A673 (cell line): ENCODE results near the gene LCA5L. TPM values are rescaled to one million over a fixed set of nuclear protein-coding genes. Genes with fewer than 3 reads are reported as not detected.

Source experiments
- BruUV-seq: library from RNA; stranded (reverse); fragments of 400-500 nt; replicated peaks from 2 replicates; lab custom pipeline; 2021; lab: Mats Ljungman, UMichigan
- CTCF ChIA-PET: fragments of 300-600 bp; sonication (Branson Sonifier 250); formaldehyde crosslinking; loops from one replicate; lab custom pipeline; 2022; ENCODE audit warnings: antibody characterized with exemption; lab: Charles Lee
- POLR2A ChIA-PET: fragments of 300-600 bp; sonication (Branson Sonifier 250); formaldehyde crosslinking; loops from one replicate; lab custom pipeline; 2022; ENCODE audit warnings: antibody characterized with exemption; ENCODE audit not compliant: low non-redundant PET; lab: Charles Lee
- DNase-seq: peaks from one replicate; pipeline ENCODE4 v3.0.0-alpha.2; 2015; ENCODE audit warnings: low spot score
- H3K27ac ChIP-seq: fragments of 200-600 bp; sonication (generic); 2 replicates; pipeline ENCODE4 v1.5.1; 2016; ENCODE audit warnings: mixed run types, low read depth, mild to moderate bottlenecking, mixed read lengths, antibody characterized with exemption, low read length; ENCODE audit not compliant: poor library complexity, severe bottlenecking
- H3K27me3 ChIP-seq: fragments of 200-600 bp; sonication (generic); replicated peaks from 2 replicates; pipeline ENCODE4 v1.6.1; 2017; ENCODE audit warnings: mixed run types, low read depth, mild to moderate bottlenecking, mixed read lengths, antibody characterized with exemption, low read length; ENCODE audit not compliant: insufficient read depth, poor library complexity
- H3K36me3 ChIP-seq: fragments of 200-600 bp; sonication (generic); 2 replicates; pipeline ENCODE4 v1.6.1; 2016; ENCODE audit warnings: mixed run types, mild to moderate bottlenecking, mixed read lengths, antibody characterized with exemption, low read length; ENCODE audit not compliant: insufficient read depth, poor library complexity, severe bottlenecking
- H3K4me1 ChIP-seq: fragments of 200-600 bp; sonication (generic); 2 replicates; pipeline ENCODE4 v1.6.1; 2017; ENCODE audit warnings: mixed run types, mild to moderate bottlenecking, mixed read lengths, antibody characterized with exemption, low read length; ENCODE audit not compliant: insufficient read depth, poor library complexity, severe bottlenecking
- H3K4me3 ChIP-seq: fragments of 200-600 bp; sonication (generic); 2 replicates; pipeline ENCODE4 v1.5.1; 2016; ENCODE audit warnings: low read depth, mixed run types, mild to moderate bottlenecking, mixed read lengths, low read length; ENCODE audit not compliant: poor library complexity, severe bottlenecking
- H3K9me3 ChIP-seq: fragments of 200-600 bp; sonication (generic); 2 replicates; pipeline ENCODE4 v1.6.1; 2016; ENCODE audit warnings: mixed run types, low read depth, mild to moderate bottlenecking, mixed read lengths, antibody characterized with exemption, low read length; ENCODE audit not compliant: poor library complexity, severe bottlenecking
- EZH2 ChIP-seq: fragments of 200-600 bp; sonication (generic); IDR thresholded peaks from 2 replicates; pipeline ENCODE4 v1.6.1; 2017; ENCODE audit warnings: borderline replicate concordance, low read depth, mild to moderate bottlenecking, mixed read lengths, antibody characterized with exemption, low read length; ENCODE audit not compliant: poor library complexity, severe bottlenecking
- intact Hi-C: fragments of 100-400 bp; cut with micrococcal nuclease; formaldehyde crosslinking; loops from one replicate; pipeline ENCODE4 v1.10.0; 2022; ENCODE audit not compliant: unreplicated experiment
- total RNA-seq: library from RNA; stranded (reverse); gene quantifications from 2 replicates; pipeline ENCODE4 v1.2.3, GENCODE V29; 2021
- TF ChIP-seq, protein P1 (sequence below): fragments of 300-800, 200-600 bp; sonication (generic); conservative IDR thresholded peaks from 2 replicates; pipeline ENCODE4 v1.5.1; 2017; ENCODE audit warnings: low read depth, mild to moderate bottlenecking, antibody characterized with exemption, low read length, moderate library complexity, mixed read lengths

LCA5L gene
- total RNA-seq, 1 experiment from 2014 or later = 0.69 TPM

DNA sequence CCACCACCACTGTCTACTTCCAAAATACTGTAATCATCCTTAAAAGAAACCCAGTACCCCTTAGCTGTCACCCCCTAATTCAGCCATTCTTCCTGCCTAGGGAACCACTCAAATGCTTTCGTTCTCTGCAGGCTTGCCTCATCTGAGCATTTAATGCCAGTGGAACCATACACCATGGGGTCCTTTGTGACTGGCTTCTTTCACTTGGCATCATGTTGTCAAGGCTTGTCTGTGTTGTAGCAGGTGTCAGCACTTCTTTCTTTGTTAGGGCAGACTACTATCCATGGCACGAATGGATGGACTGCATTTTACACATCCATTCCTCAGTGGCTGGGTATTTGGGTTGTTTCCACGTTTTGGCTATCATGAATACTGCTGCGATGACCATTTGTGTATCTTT, 34.7 kb upstream of the LCA5L start:
- Histone ChIP-seq H3K27me3 (no peaks in the 10 kb centered on the region), H3K27ac (no peak overlapping the region), H3K9me3 (no peaks in the 10 kb centered on the region), H3K4me1 (no peaks in the 10 kb centered on the region), H3K36me3 (no peaks in the 10 kb centered on the region), H3K4me3 (no peak overlapping the region)
- BruUV-seq = no TSS peak
- CTCF ChIA-PET = no interaction called here
- POLR2A ChIA-PET = no interaction called here
- intact Hi-C loops = no loop called here
- TF ChIP-seq, protein P1, sequence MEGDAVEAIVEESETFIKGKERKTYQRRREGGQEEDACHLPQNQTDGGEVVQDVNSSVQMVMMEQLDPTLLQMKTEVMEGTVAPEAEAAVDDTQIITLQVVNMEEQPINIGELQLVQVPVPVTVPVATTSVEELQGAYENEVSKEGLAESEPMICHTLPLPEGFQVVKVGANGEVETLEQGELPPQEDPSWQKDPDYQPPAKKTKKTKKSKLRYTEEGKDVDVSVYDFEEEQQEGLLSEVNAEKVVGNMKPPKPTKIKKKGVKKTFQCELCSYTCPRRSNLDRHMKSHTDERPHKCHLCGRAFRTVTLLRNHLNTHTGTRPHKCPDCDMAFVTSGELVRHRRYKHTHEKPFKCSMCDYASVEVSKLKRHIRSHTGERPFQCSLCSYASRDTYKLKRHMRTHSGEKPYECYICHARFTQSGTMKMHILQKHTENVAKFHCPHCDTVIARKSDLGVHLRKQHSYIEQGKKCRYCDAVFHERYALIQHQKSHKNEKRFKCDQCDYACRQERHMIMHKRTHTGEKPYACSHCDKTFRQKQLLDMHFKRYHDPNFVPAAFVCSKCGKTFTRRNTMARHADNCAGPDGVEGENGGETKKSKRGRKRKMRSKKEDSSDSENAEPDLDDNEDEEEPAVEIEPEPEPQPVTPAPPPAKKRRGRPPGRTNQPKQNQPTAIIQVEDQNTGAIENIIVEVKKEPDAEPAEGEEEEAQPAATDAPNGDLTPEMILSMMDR = no peak
- no peak for TF ChIP-seq EZH2
- DNase-seq = no peak

DNA sequence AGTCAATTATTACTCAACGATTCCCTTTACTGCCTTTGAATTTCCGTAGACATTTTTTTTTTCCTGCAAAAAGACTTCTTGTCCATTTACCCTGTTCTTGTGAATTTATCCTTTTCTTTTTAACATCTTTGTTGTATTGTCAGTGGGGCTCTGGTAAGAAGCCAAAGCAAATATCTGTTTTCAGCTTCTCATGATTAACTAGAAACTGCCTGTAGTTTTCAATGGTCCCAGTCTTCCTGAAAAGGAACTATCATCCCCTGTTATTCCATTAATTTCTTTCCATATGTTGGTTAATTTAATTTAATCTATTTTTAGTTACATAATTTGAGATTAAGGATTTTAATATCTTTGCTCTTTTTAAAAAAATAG, 34.2 kb upstream of the LCA5L start:
- Histone ChIP-seq H3K4me3 (no peak overlapping the region), H3K27me3 (no peaks in the 10 kb centered on the region), H3K36me3 (no peaks in the 10 kb centered on the region), H3K9me3 (no peaks in the 10 kb centered on the region), H3K27ac (no peak overlapping the region), H3K4me1 (no peaks in the 10 kb centered on the region)
- ChIA-PET CTCF (no interaction called here), POLR2A (no interaction called here)
- intact Hi-C loops = no loop called here
- TF ChIP-seq, protein P1 = no peak
- no peak for TF ChIP-seq EZH2
- no TSS peak for BruUV-seq
- DNase-seq = no peak

DNA sequence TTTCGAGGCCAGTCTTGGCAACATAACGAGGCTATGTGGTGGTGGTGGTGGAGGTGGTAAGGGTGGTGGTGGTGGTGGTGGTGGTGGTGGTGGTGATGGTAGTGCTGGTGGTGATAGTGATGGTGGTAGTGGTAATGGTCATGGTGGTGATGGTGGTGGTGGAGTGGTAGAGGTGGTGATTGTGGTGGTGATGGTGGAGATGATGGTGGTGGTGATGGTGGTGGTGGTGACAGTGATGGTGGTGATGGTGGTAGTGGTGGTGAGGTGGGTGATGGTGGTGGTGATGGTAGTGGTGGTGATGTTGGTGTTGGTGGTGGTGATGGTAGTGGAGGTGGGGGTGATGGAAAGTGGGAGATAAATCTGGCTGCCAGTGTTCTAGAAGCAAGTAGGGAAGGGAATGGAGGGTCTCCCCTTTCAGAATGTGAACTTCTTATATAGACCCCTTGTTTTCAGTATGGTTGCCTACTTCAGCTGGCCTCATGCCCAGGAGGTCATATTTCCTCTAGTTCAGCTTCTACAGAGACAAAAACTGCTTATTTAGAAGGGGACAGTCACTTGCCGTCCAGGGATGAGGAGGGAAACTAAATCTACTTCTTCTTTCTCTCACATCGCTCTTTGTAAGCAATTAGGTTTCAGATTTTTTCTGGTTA, 33.7 kb upstream of the LCA5L start:
- H3K9me3 ChIP-seq = no peaks in the 10 kb centered on the region
- no peak overlapping the region for H3K27ac ChIP-seq
- POLR2A ChIA-PET = no interaction called here
- H3K27me3 ChIP-seq = no peaks in the 10 kb centered on the region
- no peak overlapping the region for H3K4me3 ChIP-seq
- no peak for DNase-seq
- H3K4me1 ChIP-seq = no peaks in the 10 kb centered on the region
- intact Hi-C loops = no loop called here
- BruUV-seq = no TSS peak
- no peaks in the 10 kb centered on the region for H3K36me3 ChIP-seq
- CTCF ChIA-PET = no interaction called here
- TF ChIP-seq, protein P1 = no peak
- TF ChIP-seq EZH2 = no peak
